ENCODE data around the gene MPST. TPM values are rescaled to one million over a fixed set of nuclear protein-coding genes. Genes with fewer than 3 reads are reported as not detected.

The MPST gene
- total RNA-seq, 6 experiments from 2014 or later: 24.9 to 35.5 (median 27.5) TPM

DNA sequence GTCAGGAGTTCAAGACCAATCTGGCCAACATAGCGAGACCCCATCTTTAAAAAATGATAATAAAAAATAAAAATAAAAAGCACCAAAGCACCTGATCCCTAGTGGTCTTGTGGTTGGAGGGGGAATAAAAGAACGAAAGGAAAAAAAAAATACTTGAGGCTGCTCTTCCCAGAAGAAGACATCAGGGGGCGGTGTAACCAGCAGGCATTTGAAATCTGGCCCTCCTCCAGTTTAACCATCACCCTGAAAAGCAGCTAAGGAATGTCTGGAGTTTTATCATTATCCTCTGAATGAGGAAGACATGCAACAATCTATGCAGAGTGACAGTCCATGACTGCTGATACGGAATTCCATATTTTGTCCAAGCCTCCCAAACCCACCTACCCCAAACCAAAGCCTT lies 26.4 kb downstream of the MPST start:
- no peaks in the 10 kb centered on the region for H3K36me3 Mint-ChIP-seq (ENCODE audit: low read depth)
- H3K9me3 Mint-ChIP-seq: no peaks in the 10 kb centered on the region
- TF ChIP-seq, protein P1, sequence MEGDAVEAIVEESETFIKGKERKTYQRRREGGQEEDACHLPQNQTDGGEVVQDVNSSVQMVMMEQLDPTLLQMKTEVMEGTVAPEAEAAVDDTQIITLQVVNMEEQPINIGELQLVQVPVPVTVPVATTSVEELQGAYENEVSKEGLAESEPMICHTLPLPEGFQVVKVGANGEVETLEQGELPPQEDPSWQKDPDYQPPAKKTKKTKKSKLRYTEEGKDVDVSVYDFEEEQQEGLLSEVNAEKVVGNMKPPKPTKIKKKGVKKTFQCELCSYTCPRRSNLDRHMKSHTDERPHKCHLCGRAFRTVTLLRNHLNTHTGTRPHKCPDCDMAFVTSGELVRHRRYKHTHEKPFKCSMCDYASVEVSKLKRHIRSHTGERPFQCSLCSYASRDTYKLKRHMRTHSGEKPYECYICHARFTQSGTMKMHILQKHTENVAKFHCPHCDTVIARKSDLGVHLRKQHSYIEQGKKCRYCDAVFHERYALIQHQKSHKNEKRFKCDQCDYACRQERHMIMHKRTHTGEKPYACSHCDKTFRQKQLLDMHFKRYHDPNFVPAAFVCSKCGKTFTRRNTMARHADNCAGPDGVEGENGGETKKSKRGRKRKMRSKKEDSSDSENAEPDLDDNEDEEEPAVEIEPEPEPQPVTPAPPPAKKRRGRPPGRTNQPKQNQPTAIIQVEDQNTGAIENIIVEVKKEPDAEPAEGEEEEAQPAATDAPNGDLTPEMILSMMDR (IDR thresholded peaks at IDR 0.05): peak; percentile 85
- H3K27ac Mint-ChIP-seq: no peak overlapping the region
- no peaks in the 10 kb centered on the region; the same call in none of the 2 replicates for H3K27me3 Mint-ChIP-seq (ENCODE audit: insufficient read depth)
- peak; percentile 41 for DNase-seq
- peaks cover 21% of the 10 kb centered on the region for H3K4me1 Mint-ChIP-seq (ENCODE audit: low read depth)
- no peak overlapping the region for H3K4me3 Mint-ChIP-seq

DNA sequence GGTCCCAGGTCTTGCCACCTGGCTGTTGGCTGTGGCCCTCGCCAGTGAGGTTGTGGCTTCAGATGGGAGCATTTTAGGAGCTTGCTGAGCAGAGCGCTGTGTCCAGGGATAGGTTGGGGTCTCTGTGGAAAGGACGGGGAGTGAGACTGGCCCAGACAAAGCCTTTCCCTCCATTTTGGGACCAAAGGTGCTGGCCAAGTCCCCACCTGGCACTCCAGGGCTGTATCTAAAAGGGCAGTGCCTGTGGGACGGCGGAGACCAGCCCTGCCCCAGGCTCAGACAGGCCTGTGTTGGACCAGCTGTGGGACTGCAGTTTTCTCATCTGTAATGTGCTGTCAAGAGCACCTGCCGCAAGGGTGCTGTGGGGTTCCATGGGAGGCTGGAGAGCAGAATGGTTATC lies 27.0 kb downstream of the MPST start:
- Mint-ChIP-seq H3K9me3 (no peaks in the 10 kb centered on the region), H3K27me3 (ENCODE audit: insufficient read depth) (no peaks in the 10 kb centered on the region; the same call in none of the 2 replicates), H3K36me3 (ENCODE audit: low read depth) (no peaks in the 10 kb centered on the region), H3K27ac (no peak overlapping the region), H3K4me1 (ENCODE audit: low read depth) (peaks cover 15% of the 10 kb centered on the region), H3K4me3 (no peak overlapping the region)
- TF ChIP-seq, protein P1 (IDR thresholded peaks at IDR 0.05): no peak
- no peak for DNase-seq

DNA sequence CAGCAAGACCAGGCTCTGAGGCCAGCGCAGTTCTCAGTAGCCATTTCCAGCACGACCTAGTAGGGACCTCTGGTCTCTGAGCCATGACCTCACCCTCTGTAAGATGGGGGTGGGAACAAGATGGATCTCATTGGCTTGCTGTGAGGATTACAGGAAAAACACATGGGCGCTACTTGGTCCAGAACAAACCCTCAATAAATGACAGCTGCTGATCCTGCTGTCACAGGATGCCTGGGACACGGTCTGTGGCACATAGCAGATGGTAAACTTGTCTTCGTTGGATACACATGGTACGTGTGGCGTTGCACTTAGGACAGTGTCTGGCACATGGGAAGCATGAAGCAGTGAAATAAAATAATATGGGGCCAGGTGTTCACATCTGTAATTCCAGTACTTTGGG lies 27.5 kb downstream of the MPST start:
- H3K9me3 Mint-ChIP-seq: no peaks in the 10 kb centered on the region
- H3K4me3 Mint-ChIP-seq: no peak overlapping the region
- H3K36me3 Mint-ChIP-seq (ENCODE audit: low read depth): no peaks in the 10 kb centered on the region
- peaks cover 13% of the 10 kb centered on the region for H3K4me1 Mint-ChIP-seq (ENCODE audit: low read depth)
- H3K27me3 Mint-ChIP-seq (ENCODE audit: insufficient read depth): no peaks in the 10 kb centered on the region; the same call in 1 of the 2 replicates
- no peak overlapping the region for H3K27ac Mint-ChIP-seq
- no peak for DNase-seq
- TF ChIP-seq, protein P1 (IDR thresholded peaks at IDR 0.05): no peak

DNA sequence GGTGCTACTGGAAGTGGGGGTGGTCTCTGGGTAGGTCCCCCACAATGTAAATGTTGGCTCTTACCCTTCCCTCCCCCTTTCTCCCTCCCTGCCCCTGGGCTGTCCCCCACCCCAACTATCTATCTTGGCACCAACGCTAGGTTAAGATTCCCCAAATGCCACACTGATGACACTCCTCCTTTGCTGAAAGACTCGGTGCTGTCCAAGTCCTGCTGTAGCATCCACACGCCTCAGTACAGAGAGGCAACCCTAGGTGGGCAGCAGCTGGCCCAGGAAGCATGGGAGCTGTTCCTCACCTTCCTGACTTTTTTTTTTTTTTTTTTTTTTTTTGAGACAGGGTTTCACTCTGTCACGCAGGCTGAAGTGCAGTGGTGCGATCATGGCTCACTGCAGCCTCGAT lies 28.6 kb downstream of the MPST start:
- H3K36me3 Mint-ChIP-seq (ENCODE audit: low read depth): no peaks in the 10 kb centered on the region
- peak; percentile 12 for DNase-seq
- TF ChIP-seq, protein P1 (IDR thresholded peaks at IDR 0.05): no peak

DNA sequence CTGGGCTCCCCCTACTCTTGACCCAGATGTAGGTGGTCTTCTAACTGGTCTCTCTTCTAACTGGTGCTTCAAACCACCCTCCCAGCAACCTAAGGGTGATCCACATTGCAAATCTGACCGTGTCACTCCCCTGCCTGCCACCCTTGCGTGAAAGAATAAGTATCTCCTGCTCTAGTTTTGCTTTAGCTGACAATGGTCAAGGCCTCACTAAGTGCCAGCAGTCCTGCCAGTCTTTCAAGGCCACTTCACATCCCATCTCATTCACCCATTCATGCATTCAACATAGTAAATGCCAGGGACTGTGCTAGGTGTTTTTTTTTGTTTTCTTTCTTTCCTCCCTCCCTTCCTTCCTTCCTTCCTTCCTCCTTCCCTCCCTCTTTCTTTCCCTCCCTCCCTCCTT lies 29.7 kb downstream of the MPST start:
- Mint-ChIP-seq H3K4me3 (no peak overlapping the region), H3K9me3 (no peaks in the 10 kb centered on the region), H3K4me1 (ENCODE audit: low read depth) (peaks cover 29% of the 10 kb centered on the region), H3K27me3 (ENCODE audit: insufficient read depth) (peaks cover 1% of the 10 kb centered on the region), H3K27ac (no peak overlapping the region), H3K36me3 (ENCODE audit: low read depth) (no peaks in the 10 kb centered on the region)
- no peak for DNase-seq
- TF ChIP-seq, protein P1 (IDR thresholded peaks at IDR 0.05): no peak

More for the DNA sequence above, 28.6 kb downstream of the MPST start:
- Mint-ChIP-seq H3K4me3 (no peak overlapping the region), H3K27me3 (ENCODE audit: insufficient read depth) (peaks cover 1% of the 10 kb centered on the region), H3K27ac (no peak overlapping the region), H3K9me3 (no peaks in the 10 kb centered on the region), H3K4me1 (ENCODE audit: low read depth) (peaks cover 24% of the 10 kb centered on the region)

DNA sequence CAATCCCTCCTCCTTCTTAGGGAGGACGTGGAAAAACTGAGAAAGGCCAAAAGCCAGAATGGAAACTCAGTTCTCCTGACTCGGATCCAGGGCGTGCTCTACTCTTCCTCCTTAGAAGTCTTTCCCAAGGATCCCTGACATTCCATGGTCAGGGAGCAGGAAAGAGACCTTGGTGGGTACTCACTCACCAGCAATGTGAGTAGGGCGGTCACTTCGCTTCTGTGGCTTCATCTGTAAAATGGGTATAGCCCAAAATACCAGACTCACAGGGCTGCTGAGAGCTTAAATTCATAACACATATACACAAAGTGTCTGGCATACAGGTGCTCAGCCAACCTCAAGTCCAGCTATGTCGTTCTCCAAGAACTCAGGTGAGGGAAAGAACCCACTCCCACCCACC lies 31.4 kb downstream of the MPST start:
- Mint-ChIP-seq H3K9me3 (no peaks in the 10 kb centered on the region), H3K4me3 (no peak overlapping the region; the same call in 1 of the 2 replicates), H3K4me1 (ENCODE audit: low read depth) (peaks cover 21% of the 10 kb centered on the region), H3K27me3 (ENCODE audit: insufficient read depth) (peaks cover 1% of the 10 kb centered on the region), H3K36me3 (ENCODE audit: low read depth) (no peaks in the 10 kb centered on the region), H3K27ac (no peak overlapping the region)
- TF ChIP-seq, protein P1 (IDR thresholded peaks at IDR 0.05): no peak
- no peak for DNase-seq

All from HFFc6 (cell line).